Activated CD8-positive, alpha-beta T cell treated with anti-CD3 and anti-CD28 coated beads, Interleukin-2, amount 10 ng/mL, durations not matched to agents 7 days and 5 days (primary cell): ENCODE data around the gene ATP6V1C2. TPM values are rescaled to one million over a fixed set of nuclear protein-coding genes. Genes with fewer than 3 reads are reported as not detected.

ENCODE experiments used
- ATAC-seq: fragments of 150-1000 bp; cut with Tn5 transposase; one replicate; pipeline ENCODE4 v1.10.0; 2021; ENCODE audit warnings: moderate library complexity
- CTCF ChIA-PET: fragments of 350-600 bp; sonication (Branson Sonifier 250); formaldehyde crosslinking; loops from one replicate; lab custom pipeline; 2021; ENCODE audit warnings: antibody characterized with exemption; lab: Charles Lee
- POLR2A ChIA-PET: fragments of 350-600 bp; sonication (Branson Sonifier 250); formaldehyde crosslinking; loops from one replicate; lab custom pipeline; 2021; ENCODE audit warnings: antibody characterized with exemption; lab: Charles Lee
- DNase-seq: peaks from one replicate; pipeline ENCODE4 v3.0.0-alpha.2; 2020
- H3K27ac Mint-ChIP-seq: one replicate; pipeline ENCODE4 v1.8.0; 2021; ENCODE audit warnings: mild to moderate bottlenecking, mixed read lengths
- H3K27me3 Mint-ChIP-seq: one replicate; pipeline ENCODE4 v1.8.0; 2021; ENCODE audit warnings: low read depth, mixed read lengths
- H3K36me3 Mint-ChIP-seq: one replicate; pipeline ENCODE4 v1.8.0; 2021; ENCODE audit warnings: low read depth, mixed read lengths
- H3K4me1 Mint-ChIP-seq: one replicate; pipeline ENCODE4 v1.8.0; 2021; ENCODE audit warnings: low read depth, mixed read lengths
- H3K4me3 Mint-ChIP-seq: one replicate; pipeline ENCODE4 v1.8.0; 2021; ENCODE audit warnings: mild to moderate bottlenecking, mixed read lengths
- H3K9me3 Mint-ChIP-seq: one replicate; pipeline ENCODE4 v1.8.0; 2022; ENCODE audit warnings: mixed read lengths; ENCODE audit not compliant: insufficient read depth
- total RNA-seq, 2 experiments: library from RNA; stranded (reverse); gene quantifications; one replicate each; pipeline ENCODE4 v1.2.3, GENCODE V29; 2021

ATP6V1C2 gene
- total RNA-seq, 2 experiments from 2014 or later: not detected

DNA sequence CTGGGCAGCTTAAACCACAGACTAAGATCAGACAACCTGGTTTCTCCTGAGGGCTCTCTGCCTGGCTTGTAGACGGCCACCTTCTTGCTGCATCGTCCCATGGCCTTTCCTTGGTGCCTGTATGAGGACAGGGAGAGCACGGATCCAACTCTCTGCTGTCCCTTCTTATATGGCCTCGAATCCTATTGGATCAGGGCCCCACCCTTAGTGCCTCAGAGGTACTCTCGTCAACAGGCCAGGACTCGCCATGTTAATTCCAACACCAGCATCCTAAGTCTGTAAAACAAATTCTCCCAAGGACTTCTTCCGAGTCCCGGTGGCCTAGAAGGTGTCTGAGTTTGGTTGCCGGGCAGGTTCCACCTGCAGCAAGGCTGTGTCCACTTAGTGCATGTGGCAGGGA is 40.2 kb downstream of the ATP6V1C2 start:
- CTCF ChIA-PET: no interaction called here
- no peaks in the 10 kb centered on the region for H3K27me3 Mint-ChIP-seq
- ATAC-seq: no peak

DNA sequence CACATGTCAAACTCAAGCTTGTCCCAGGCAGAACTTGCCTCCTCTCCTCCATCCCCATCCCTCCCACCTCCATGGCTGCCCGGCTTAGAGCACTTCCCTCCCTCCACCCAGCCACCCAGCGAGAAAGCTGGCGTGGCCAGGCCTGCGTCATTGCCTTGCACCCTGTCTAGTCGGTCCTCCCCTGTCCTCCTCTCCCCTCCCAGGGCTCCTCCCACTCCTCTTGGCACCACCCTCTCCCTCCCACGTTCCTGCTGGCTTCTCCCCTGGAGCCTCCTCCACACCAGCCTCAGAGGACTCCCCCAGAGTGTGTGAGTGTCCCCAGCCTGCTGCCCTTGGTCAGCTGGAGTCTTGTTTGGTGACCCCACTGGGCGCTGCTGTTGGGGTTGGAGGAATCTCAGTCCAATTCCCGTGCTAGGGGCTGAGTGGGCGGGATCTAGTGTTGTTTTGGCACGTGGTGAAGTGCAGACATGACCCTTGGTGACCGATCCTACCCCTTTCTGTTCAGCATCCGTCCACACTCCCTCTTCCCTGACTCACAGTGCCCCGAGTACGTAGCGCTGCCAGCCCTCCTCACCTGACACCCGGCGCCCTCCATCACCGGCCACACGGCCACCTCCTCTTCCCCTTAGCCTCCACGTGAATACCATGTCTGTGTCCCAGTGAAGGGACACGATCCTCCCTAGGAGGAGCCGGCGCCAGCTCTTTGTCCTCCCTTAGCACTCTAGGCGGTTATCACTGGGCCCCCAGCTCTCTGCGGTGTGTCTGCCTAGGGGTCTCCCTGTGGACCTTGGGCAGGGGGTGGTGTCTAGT is 41.4 kb downstream of the ATP6V1C2 start:
- Mint-ChIP-seq H3K36me3 (no peaks in the 10 kb centered on the region), H3K27ac (no peak overlapping the region), H3K4me1 (no peaks in the 10 kb centered on the region), H3K4me3 (no peak overlapping the region), H3K27me3 (no peaks in the 10 kb centered on the region), H3K9me3 (no peaks in the 10 kb centered on the region)
- ATAC-seq: peak; percentile 35
- ChIA-PET CTCF (no interaction called here), POLR2A (no interaction called here)
- no peak for DNase-seq

More for the DNA sequence above, 40.2 kb downstream of the ATP6V1C2 start:
- no peak for DNase-seq
- H3K27ac Mint-ChIP-seq: no peak overlapping the region
- H3K4me1 Mint-ChIP-seq: no peaks in the 10 kb centered on the region
- H3K4me3 Mint-ChIP-seq: no peak overlapping the region
- no peaks in the 10 kb centered on the region for H3K9me3 Mint-ChIP-seq
- no peaks in the 10 kb centered on the region for H3K36me3 Mint-ChIP-seq
- POLR2A ChIA-PET: no interaction called here

DNA sequence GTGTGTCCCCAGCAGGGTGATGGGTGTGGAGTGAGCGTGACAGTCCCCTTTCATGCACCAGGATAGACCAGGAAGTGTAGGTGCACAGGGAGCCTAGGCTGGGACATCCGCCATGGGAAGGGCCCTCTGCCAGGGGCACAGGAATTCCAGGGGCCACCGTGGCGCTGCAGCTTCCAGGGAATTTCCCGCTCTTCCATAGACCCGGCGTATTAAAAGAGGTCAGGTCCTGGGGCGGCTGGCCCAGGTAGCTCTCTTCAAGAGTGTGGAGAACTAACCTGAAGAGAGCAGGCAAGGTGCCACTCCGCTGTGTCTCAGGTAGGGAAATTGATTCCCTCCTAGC is 42.0 kb downstream of the ATP6V1C2 start:
- ATAC-seq: no peak
- Mint-ChIP-seq H3K9me3 (no peaks in the 10 kb centered on the region), H3K36me3 (no peaks in the 10 kb centered on the region), H3K4me1 (no peaks in the 10 kb centered on the region), H3K27me3 (no peaks in the 10 kb centered on the region), H3K4me3 (no peak overlapping the region), H3K27ac (no peak overlapping the region)
- POLR2A ChIA-PET: no interaction called here
- DNase-seq: no peak
- CTCF ChIA-PET: no interaction called here

DNA sequence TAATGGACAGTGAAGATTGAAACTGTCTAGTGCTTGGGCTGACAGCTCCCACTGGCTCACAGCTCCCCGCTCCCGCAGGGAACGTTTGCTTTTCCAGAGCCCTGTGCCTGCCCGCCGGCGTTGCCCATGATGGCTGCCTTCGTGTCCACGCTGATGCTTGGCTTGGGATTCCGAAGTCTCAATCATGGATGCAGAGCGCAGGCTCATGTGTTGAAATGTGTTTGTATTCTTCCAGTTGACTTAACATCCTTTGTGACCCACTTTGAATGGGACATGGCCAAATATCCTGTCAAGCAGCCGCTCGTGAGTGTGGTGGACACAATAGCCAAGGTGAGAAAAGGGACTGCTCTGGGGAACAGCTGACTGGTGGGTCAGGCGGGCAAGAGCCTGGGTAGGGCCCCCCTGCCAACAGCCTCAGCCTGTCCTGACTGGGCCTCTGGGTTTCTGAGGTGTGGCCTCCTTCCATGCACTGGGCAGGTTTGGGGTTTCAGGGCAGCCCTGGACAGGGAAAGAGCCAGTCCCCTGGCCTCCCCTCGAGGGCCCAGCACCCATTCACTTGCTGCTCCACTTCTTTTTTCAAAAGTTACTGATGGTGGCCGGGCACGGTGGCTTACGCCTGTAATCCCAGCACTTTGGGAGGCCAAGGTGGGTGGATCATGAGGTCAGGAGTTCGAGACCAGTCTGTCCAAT is 42.8 kb downstream of the ATP6V1C2 start:
- no peak overlapping the region for H3K4me3 Mint-ChIP-seq
- no peaks in the 10 kb centered on the region for H3K27me3 Mint-ChIP-seq
- H3K36me3 Mint-ChIP-seq: no peaks in the 10 kb centered on the region
- ATAC-seq (no peak), DNase-seq (no peak)
- ChIA-PET POLR2A (no interaction called here), CTCF (no interaction called here)
- no peak overlapping the region for H3K27ac Mint-ChIP-seq
- H3K9me3 Mint-ChIP-seq: no peaks in the 10 kb centered on the region
- H3K4me1 Mint-ChIP-seq: no peaks in the 10 kb centered on the region

DNA sequence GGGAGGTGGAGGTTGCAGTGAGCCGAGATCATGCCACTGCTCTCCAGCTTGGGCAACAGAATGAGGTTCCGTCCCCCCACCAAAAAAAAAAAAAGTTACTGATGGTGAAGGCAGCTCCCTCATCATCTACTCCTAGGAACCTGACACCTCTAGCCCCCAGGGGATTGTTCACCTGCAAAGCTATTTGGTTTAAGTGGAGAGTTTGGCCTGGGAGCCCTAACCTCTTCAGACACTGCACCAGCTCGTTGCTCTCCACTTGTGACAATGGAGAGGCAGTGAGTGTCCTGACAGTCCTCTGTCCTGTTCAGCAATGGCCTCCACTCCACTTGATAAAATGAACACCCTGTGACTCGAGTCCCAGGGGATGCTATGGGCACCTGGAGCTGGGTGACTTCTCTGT is 43.5 kb downstream of the ATP6V1C2 start:
- H3K36me3 Mint-ChIP-seq: no peaks in the 10 kb centered on the region
- DNase-seq (no peak), ATAC-seq (no peak)
- H3K27me3 Mint-ChIP-seq: no peaks in the 10 kb centered on the region
- H3K4me1 Mint-ChIP-seq: no peaks in the 10 kb centered on the region
- no peak overlapping the region for H3K27ac Mint-ChIP-seq
- ChIA-PET CTCF (no interaction called here), POLR2A (no interaction called here)
- H3K4me3 Mint-ChIP-seq: no peak overlapping the region
- H3K9me3 Mint-ChIP-seq: no peaks in the 10 kb centered on the region

DNA sequence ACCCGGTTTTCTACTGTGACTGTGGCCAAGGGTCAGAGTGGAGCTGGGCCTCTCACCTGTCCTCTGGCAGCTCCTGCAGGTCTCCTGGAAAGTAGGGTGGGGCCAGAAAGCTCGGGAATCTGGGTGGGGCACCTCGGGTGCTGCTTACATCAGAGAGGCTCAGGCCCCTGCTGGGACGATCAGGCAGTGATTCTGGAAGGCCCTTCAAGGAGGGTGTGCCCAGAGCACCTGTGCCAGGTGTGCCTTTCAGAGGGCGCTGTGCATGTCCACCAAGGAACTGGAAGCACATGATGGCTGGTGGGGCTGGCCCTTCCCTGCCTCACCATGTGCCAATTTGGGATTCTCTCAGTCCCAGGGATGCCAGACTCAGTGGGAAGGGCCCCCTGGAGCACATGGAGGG is 44.0 kb downstream of the ATP6V1C2 start:
- H3K4me1 Mint-ChIP-seq: no peaks in the 10 kb centered on the region
- ChIA-PET CTCF (no interaction called here), POLR2A (no interaction called here)
- H3K9me3 Mint-ChIP-seq: no peaks in the 10 kb centered on the region
- no peaks in the 10 kb centered on the region for H3K27me3 Mint-ChIP-seq
- no peaks in the 10 kb centered on the region for H3K36me3 Mint-ChIP-seq
- ATAC-seq (no peak), DNase-seq (no peak)
- no peak overlapping the region for H3K4me3 Mint-ChIP-seq
- H3K27ac Mint-ChIP-seq: no peak overlapping the region

DNA sequence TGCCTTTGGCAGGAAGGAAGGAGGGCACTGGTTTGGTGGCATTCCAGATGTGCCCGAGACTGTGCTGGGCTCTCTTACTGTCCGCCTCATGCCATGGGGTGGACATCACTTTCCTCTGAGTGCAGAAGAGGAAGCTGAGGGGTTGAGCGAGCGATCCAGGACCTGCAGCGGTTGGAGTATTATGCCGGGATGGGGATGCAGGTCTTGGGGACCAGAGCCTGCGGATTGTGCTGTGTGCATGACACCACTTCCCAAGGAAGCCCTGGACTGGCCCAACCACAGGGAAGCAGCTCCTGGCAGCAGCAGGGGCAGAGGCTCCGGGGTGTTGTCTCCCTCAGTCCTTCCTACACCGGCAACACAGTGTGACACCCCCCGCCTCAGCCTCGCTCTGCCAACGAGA is 44.5 kb downstream of the ATP6V1C2 start:
- Mint-ChIP-seq H3K27me3 (no peaks in the 10 kb centered on the region), H3K27ac (no peak overlapping the region), H3K4me3 (no peak overlapping the region), H3K36me3 (no peaks in the 10 kb centered on the region), H3K4me1 (no peaks in the 10 kb centered on the region), H3K9me3 (no peaks in the 10 kb centered on the region)
- ChIA-PET CTCF (no interaction called here), POLR2A (no interaction called here)
- ATAC-seq (no peak), DNase-seq (no peak)

DNA sequence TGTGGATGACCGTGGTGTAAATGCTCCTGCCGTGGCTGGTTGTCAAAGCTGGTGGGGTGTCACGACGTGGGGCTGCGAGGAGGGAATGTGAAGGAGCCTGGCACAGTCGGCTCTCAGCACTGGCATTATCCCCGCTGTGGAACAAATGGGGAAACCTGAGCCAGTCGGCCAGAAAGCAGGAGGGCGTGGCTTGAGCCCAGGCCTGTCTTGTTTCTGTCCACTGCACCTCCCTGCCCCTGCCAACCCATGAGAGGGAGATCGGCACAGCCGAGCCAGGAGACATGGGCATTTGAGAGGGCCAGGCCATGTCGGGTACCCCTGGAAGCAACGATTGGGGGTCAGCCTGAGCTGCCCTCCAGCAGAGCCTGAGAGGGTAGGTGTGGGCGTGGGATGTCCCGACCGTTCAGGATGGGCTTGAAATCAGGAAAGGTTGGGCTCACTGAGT is 46.7 kb downstream of the ATP6V1C2 start:
- H3K4me1 Mint-ChIP-seq: no peaks in the 10 kb centered on the region
- ATAC-seq: no peak
- no peaks in the 10 kb centered on the region for H3K9me3 Mint-ChIP-seq
- ChIA-PET POLR2A (no interaction called here), CTCF (no interaction called here)
- DNase-seq: no peak
- H3K27me3 Mint-ChIP-seq: no peaks in the 10 kb centered on the region
- H3K4me3 Mint-ChIP-seq: no peak overlapping the region
- no peaks in the 10 kb centered on the region for H3K36me3 Mint-ChIP-seq
- H3K27ac Mint-ChIP-seq: no peak overlapping the region

DNA sequence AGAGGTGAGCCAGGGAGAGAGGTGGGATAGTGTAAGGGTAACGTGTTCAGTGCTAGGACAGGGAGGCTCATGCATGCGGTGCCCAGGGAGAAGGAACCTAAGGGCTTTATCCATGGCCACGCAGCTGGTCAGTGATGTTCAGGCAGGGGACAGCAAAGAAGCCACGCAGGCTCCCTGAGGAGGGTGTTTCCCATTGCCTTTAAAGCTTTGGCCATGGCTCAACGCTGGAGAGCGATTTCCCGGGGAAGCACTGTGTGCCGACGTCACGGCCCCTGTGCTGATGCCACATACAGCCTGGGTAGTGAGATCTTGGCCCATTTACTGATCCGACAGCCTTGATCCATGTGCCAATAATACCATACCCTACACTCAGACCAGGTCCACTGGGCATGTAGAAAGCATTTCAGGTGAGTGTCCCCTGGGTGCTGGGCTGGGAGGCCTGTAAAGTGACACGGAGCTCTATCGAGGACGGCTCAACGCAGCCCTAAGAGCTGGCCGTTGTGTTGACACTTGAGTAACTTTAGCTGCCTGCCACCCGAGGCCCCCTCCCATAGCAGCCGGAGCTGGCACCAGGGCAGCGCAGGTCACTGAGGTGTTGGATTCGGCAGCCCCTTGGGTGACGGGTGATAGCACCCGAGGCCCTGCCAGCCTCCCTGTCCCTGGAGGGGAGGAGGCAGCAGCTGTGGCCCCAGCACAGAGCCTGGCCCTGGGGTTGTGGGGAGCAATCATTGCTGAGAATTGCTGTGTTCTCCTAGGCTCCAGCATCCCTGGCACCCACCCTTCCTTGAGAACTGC is 49.7 kb downstream of the ATP6V1C2 start:
- Mint-ChIP-seq H3K9me3 (no peaks in the 10 kb centered on the region), H3K4me1 (no peaks in the 10 kb centered on the region), H3K27me3 (no peaks in the 10 kb centered on the region), H3K27ac (no peak overlapping the region), H3K4me3 (no peak overlapping the region), H3K36me3 (no peaks in the 10 kb centered on the region)
- no peak for ATAC-seq
- no peak for DNase-seq
- POLR2A ChIA-PET: no interaction called here
- CTCF ChIA-PET: no interaction called here

DNA sequence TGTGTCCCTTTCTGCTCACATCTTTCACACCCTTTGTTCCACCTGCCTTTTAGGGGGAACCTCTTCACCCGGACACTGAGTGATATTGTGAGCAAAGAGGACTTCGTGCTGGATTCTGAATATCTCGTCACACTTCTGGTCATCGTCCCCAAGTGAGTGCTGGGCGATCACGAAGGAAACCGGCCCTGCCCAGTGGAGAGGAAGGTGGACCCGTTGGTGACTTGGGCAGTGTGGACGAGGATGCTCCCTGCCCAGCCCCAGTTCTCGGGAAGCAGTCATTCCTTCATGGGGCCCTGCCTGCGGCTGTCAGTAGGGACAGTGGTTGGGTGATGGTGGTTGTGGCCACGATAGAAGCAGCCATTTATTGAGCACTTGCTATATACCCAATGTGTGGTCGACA is 50.4 kb downstream of the ATP6V1C2 start:
- ATAC-seq (no peak), DNase-seq (no peak)
- no peaks in the 10 kb centered on the region for H3K9me3 Mint-ChIP-seq
- H3K36me3 Mint-ChIP-seq: no peaks in the 10 kb centered on the region
- ChIA-PET POLR2A (no interaction called here), CTCF (no interaction called here)
- no peak overlapping the region for H3K27ac Mint-ChIP-seq
- H3K4me3 Mint-ChIP-seq: no peak overlapping the region
- H3K4me1 Mint-ChIP-seq: no peaks in the 10 kb centered on the region
- no peaks in the 10 kb centered on the region for H3K27me3 Mint-ChIP-seq

DNA sequence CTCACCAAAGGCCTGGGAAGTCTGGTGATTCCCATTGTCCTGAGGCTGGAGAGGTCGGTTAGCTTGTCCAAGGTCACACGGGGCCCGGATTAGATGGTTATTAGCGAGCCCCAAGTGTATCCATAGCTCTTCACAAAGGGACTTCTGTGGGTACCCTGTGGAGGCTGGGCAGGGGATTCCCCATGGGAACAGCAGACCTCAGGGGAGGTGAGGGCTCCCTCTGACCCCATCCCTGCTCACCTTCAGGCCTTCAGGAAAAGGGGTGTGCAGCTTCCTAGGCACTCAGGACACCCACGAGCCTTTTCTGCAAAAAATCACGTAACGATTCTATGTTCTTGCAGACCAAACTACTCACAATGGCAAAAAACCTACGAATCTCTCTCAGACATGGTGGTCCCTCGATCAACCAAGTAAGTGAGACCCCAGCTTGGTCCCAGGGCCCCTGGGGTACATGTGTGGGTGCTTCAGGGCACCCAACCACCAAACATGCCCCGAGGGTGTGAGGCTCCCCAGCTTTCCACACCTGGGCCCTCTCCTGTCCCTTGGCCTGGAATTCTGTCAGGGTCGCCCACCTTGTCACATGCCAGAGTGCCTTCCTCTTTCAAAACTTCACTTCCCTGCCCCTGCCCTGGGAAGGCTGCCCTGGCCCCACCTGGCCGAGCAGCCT is 50.9 kb downstream of the ATP6V1C2 start:
- H3K36me3 Mint-ChIP-seq: peaks cover under 1% of the 10 kb centered on the region
- ChIA-PET POLR2A (no interaction called here), CTCF (no interaction called here)
- no peaks in the 10 kb centered on the region for H3K27me3 Mint-ChIP-seq
- no peak overlapping the region for H3K4me3 Mint-ChIP-seq
- H3K9me3 Mint-ChIP-seq: no peaks in the 10 kb centered on the region
- H3K4me1 Mint-ChIP-seq: no peaks in the 10 kb centered on the region
- ATAC-seq (no peak), DNase-seq (no peak)
- no peak overlapping the region for H3K27ac Mint-ChIP-seq

DNA sequence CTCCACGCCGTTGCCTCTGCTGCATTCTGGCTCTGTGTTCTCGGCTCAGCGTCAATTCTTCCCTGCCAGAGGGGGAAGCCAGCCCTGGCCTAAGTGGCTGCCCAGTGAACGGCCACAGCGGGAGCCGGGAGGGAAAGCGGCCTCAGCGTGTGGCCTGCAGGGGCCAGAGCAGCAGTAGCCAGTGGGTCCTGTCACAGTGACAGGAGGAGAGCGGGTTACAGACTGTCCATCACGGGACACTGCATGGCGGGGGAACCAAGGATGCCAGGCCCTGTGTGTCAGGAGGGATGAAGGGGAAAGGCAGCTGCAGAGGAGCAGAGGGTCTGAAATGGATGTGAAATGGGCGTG is 51.4 kb downstream of the ATP6V1C2 start:
- H3K27me3 Mint-ChIP-seq: no peaks in the 10 kb centered on the region
- POLR2A ChIA-PET: no interaction called here
- ATAC-seq: no peak
- peaks cover 2% of the 10 kb centered on the region for H3K36me3 Mint-ChIP-seq
- DNase-seq: no peak
- H3K4me3 Mint-ChIP-seq: no peak overlapping the region
- H3K4me1 Mint-ChIP-seq: no peaks in the 10 kb centered on the region
- H3K27ac Mint-ChIP-seq: no peak overlapping the region
- CTCF ChIA-PET: no interaction called here
- no peaks in the 10 kb centered on the region for H3K9me3 Mint-ChIP-seq
